OCI-LY1 (cell line): Measurements from ENCODE around the gene LGR5.

Experiments
- CTCF ChIP-seq: fragments of 200-600 bp; sonication (generic), shearing (Covaris generic); IDR thresholded peaks from 2 replicates; pipeline ENCODE4 v1.5.1; 2017; ENCODE audit warnings: mild to moderate bottlenecking, antibody characterized with exemption, low read length, moderate library complexity, mixed read lengths
- EZH2 ChIP-seq: fragments of 200-600 bp; sonication (generic), shearing (Covaris generic); IDR thresholded peaks from 2 replicates; pipeline ENCODE4 v1.8.0; 2017; ENCODE audit warnings: borderline replicate concordance, mixed run types, mild to moderate bottlenecking, antibody characterized with exemption, low read length, moderate library complexity, mixed read lengths

GRCh38 chr12:71439613-71440344 lies at the start of gene LGR5:
- TF ChIP-seq CTCF (no peak), EZH2 (no peak)
